ENCODE measurements around the gene SCD5.
A peak's percentile ranks its signal among the peaks of the same experiment; 100 is the strongest.

The SCD5 gene

DNA sequence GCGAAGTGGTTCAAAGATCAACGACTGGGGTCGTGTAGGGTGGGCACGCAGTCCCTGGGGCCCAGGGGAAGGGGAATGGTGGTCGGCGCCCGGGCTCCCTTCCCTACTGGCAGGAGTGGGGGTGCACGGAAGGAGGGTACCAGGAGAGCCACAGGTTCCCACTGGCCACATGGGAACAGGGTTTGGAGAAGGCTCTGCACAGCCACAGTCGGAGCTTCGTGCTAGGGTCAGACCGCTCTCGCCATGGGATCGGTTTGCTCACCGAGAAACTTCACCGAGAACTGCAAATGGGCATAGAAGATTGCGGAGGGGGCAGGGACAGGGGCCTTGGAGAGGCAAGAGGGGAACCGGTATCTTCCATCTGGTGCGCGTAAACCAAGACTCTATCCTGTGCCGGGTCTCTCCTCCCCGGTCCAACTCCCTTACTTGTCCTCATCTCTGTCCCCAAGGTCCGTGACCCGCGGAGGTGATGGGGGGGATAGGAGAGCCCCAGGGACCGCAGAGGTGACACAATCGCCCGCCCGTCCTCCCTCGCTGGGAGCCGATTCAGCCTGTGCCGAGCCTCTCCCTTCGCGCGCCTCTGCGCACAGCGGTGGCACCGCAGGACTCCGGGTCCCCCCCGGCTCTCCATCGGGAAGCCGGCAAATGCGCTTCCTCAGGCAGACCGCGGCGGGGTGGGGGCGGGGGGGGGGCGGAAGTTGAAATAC lies 1.0 kb downstream of the SCD5 start:
- Histone ChIP-seq H3K36me3 (ENCODE audit: control insufficient read depth in 5 of 5, insufficient read depth in 5 of 5, low read length in 5 of 5) (no peaks in the 10 kb centered on the region), H3K4me3 (ENCODE audit: low read depth in 1 of 5, low read length in 5 of 5) (peak overlapping the region; percentile 41 to 88 (median 65)), H3K4me1 (ENCODE audit: control insufficient read depth in 5 of 5, insufficient read depth in 5 of 5, low read length in 5 of 5) (peaks cover 0 to 25% (median 22%) of the 10 kb centered on the region in 5 donors), H3K27me3 (ENCODE audit: control insufficient read depth in 5 of 5, insufficient read depth in 4 of 5, low read length in 5 of 5) (peaks cover 2 to 26% (median 11%) of the 10 kb centered on the region in 5 donors), H3K27ac (ENCODE audit: low read depth, low read length) (no peak overlapping the region), H3K9me3 (ENCODE audit: control insufficient read depth in 5 of 5, low read length in 5 of 5) (no peaks in the 10 kb centered on the region), H3K9ac (ENCODE audit: low read length in 5 of 5) (no peak overlapping the region)

- Histone ChIP-seq H3K4me3 (ENCODE audit: low read depth in 1 of 5, low read length in 5 of 5) (peak overlapping the region in 3 of 5 donors; percentile 65 to 88 (median 80)), H3K36me3 (ENCODE audit: control insufficient read depth in 5 of 5, insufficient read depth in 5 of 5, low read length in 5 of 5) (no peaks in the 10 kb centered on the region), H3K27ac (ENCODE audit: low read depth, low read length) (no peak overlapping the region), H3K9ac (ENCODE audit: low read length in 5 of 5) (no peak overlapping the region), H3K4me1 (ENCODE audit: control insufficient read depth in 5 of 5, insufficient read depth in 5 of 5, low read length in 5 of 5) (peaks cover 0 to 25% (median 22%) of the 10 kb centered on the region in 5 donors), H3K9me3 (ENCODE audit: control insufficient read depth in 5 of 5, low read length in 5 of 5) (no peaks in the 10 kb centered on the region), H3K27me3 (ENCODE audit: control insufficient read depth in 5 of 5, insufficient read depth in 4 of 5, low read length in 5 of 5) (peaks cover 2 to 26% (median 11%) of the 10 kb centered on the region in 5 donors)
Measured at GRCh38 chr4:82797040-82797404, 1.6 kb downstream of the SCD5 start.

- no peaks in the 10 kb centered on the region for H3K36me3 ChIP-seq (ENCODE audit: control insufficient read depth in 5 of 5, insufficient read depth in 5 of 5, low read length in 5 of 5)
- no peak overlapping the region for H3K27ac ChIP-seq (ENCODE audit: low read depth, low read length)
- H3K27me3 ChIP-seq (ENCODE audit: control insufficient read depth in 5 of 5, insufficient read depth in 4 of 5, low read length in 5 of 5): peaks cover 0 to 14% (median 4%) of the 10 kb centered on the region in 5 donors
Measured at GRCh38 chr4:82792912-82793649, 5.5 kb downstream of the SCD5 start.

GRCh38 chr4:82791179-82791578 lies 7.4 kb downstream of the SCD5 start:
- no peak overlapping the region for H3K4me3 ChIP-seq (ENCODE audit: low read depth in 1 of 5, low read length in 5 of 5)
- no peak overlapping the region for H3K9ac ChIP-seq (ENCODE audit: low read length in 5 of 5)
- H3K27me3 ChIP-seq (ENCODE audit: control insufficient read depth in 5 of 5, insufficient read depth in 4 of 5, low read length in 5 of 5): peaks cover 0 to 2% (median 0%) of the 10 kb centered on the region in 5 donors
- no peak overlapping the region for H3K27ac ChIP-seq (ENCODE audit: low read depth, low read length)
- no peaks in the 10 kb centered on the region for H3K4me1 ChIP-seq (ENCODE audit: control insufficient read depth in 5 of 5, insufficient read depth in 5 of 5, low read length in 5 of 5)
- H3K9me3 ChIP-seq (ENCODE audit: control insufficient read depth in 5 of 5, low read length in 5 of 5): peaks cover 0 to 3% (median 0%) of the 10 kb centered on the region in 5 donors
- H3K36me3 ChIP-seq (ENCODE audit: control insufficient read depth in 5 of 5, insufficient read depth in 5 of 5, low read length in 5 of 5): no peaks in the 10 kb centered on the region

More at GRCh38 chr4:82792912-82793649, 5.5 kb downstream of the SCD5 start:
- H3K9me3 ChIP-seq (ENCODE audit: control insufficient read depth in 5 of 5, low read length in 5 of 5): no peaks in the 10 kb centered on the region
- H3K4me3 ChIP-seq (ENCODE audit: low read depth in 1 of 5, low read length in 5 of 5): no peak overlapping the region
- no peak overlapping the region for H3K9ac ChIP-seq (ENCODE audit: low read length in 5 of 5)
- peaks cover 0 to 10% (median 9%) of the 10 kb centered on the region in 5 donors for H3K4me1 ChIP-seq (ENCODE audit: control insufficient read depth in 5 of 5, insufficient read depth in 5 of 5, low read length in 5 of 5)

DNA sequence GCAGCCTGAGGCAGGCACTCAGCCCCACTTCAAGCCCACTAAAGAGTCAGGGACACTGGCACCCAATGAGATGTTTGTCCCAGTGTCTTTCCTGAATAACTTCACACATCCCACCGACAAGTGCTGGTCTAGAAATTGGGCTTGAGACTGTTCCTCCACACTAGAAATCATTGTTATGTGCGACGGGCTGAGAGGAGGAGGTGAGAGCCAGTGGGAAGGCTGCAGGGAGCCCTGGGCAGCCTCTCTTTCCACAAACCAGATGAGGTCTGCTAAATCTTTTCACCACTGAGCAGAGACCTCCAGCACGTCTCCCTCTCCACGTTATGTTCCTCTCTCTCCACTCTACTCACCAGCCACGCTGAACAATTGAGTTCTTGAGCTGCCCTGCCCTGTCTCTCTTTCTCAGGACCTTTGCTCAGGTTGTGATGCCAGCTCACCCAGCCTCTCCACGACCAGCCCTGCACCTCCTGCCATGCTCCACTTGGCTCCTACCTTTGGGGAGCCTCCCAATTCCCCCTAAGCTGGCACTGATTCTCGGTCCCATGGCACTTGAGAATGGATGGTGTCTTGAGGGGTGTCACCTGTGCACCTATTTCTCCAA lies 8.4 kb downstream of the SCD5 start:
- H3K9me3 ChIP-seq (ENCODE audit: control insufficient read depth in 5 of 5, low read length in 5 of 5): peaks cover 0 to 3% (median 0%) of the 10 kb centered on the region in 5 donors
- no peak overlapping the region for H3K4me3 ChIP-seq (ENCODE audit: low read depth in 1 of 5, low read length in 5 of 5)
- peaks cover 0 to 2% (median 0%) of the 10 kb centered on the region in 5 donors for H3K27me3 ChIP-seq (ENCODE audit: control insufficient read depth in 5 of 5, insufficient read depth in 4 of 5, low read length in 5 of 5)
- no peak overlapping the region for H3K9ac ChIP-seq (ENCODE audit: low read length in 5 of 5)
- no peak overlapping the region for H3K27ac ChIP-seq (ENCODE audit: low read depth, low read length)
- H3K4me1 ChIP-seq (ENCODE audit: control insufficient read depth in 5 of 5, insufficient read depth in 5 of 5, low read length in 5 of 5): peaks cover 0 to 2% (median 0%) of the 10 kb centered on the region in 5 donors
- no peaks in the 10 kb centered on the region for H3K36me3 ChIP-seq (ENCODE audit: control insufficient read depth in 5 of 5, insufficient read depth in 5 of 5, low read length in 5 of 5)

GRCh38 chr4:82789025-82789776 lies 9.4 kb downstream of the SCD5 start:
- Histone ChIP-seq H3K4me3 (ENCODE audit: low read depth in 1 of 5, low read length in 5 of 5) (no peak overlapping the region), H3K27ac (ENCODE audit: low read depth, low read length) (no peak overlapping the region), H3K4me1 (ENCODE audit: control insufficient read depth in 5 of 5, insufficient read depth in 5 of 5, low read length in 5 of 5) (peaks cover 0 to 8% (median 0%) of the 10 kb centered on the region in 5 donors), H3K27me3 (ENCODE audit: control insufficient read depth in 5 of 5, insufficient read depth in 4 of 5, low read length in 5 of 5) (peaks cover 0 to 2% (median 0%) of the 10 kb centered on the region in 5 donors), H3K9me3 (ENCODE audit: control insufficient read depth in 5 of 5, low read length in 5 of 5) (peaks cover 0 to 3% (median 0%) of the 10 kb centered on the region in 5 donors), H3K36me3 (ENCODE audit: control insufficient read depth in 5 of 5, insufficient read depth in 5 of 5, low read length in 5 of 5) (no peaks in the 10 kb centered on the region), H3K9ac (ENCODE audit: low read length in 5 of 5) (no peak overlapping the region)

DNA sequence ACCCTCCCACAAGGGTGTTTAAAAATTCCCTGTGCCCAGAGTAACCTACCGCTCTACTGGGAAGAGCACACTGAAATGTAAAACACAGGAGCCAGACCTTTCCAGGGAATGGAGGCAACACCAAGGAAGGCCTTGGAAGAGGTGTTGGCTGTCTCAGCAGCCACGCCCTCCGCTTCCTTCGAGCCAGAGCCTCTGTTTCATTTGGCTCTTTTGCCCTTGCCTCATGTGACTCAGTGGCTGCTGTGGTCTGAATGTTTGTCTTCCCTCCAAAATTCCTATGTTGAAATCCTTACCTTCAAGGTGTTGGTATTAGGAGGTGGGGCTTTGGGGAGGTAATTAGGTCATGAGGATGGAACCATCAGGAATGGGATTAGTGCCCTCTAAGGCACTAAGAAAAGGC lies 11.3 kb downstream of the SCD5 start:
- no peak overlapping the region for H3K9ac ChIP-seq (ENCODE audit: low read length in 5 of 5)
- H3K36me3 ChIP-seq (ENCODE audit: control insufficient read depth in 5 of 5, insufficient read depth in 5 of 5, low read length in 5 of 5): no peaks in the 10 kb centered on the region
- H3K27ac ChIP-seq (ENCODE audit: low read depth, low read length): no peak overlapping the region
- peaks cover 0 to 3% (median 0%) of the 10 kb centered on the region in 5 donors for H3K9me3 ChIP-seq (ENCODE audit: control insufficient read depth in 5 of 5, low read length in 5 of 5)
- H3K27me3 ChIP-seq (ENCODE audit: control insufficient read depth in 5 of 5, insufficient read depth in 4 of 5, low read length in 5 of 5): peaks cover 0 to 2% (median 0%) of the 10 kb centered on the region in 5 donors
- no peak overlapping the region for H3K4me3 ChIP-seq (ENCODE audit: low read depth in 1 of 5, low read length in 5 of 5)
- H3K4me1 ChIP-seq (ENCODE audit: control insufficient read depth in 5 of 5, insufficient read depth in 5 of 5, low read length in 5 of 5): peaks cover 0 to 8% (median 0%) of the 10 kb centered on the region in 5 donors

GRCh38 chr4:82786828-82787227 lies 11.8 kb downstream of the SCD5 start:
- no peaks in the 10 kb centered on the region for H3K36me3 ChIP-seq (ENCODE audit: control insufficient read depth in 5 of 5, insufficient read depth in 5 of 5, low read length in 5 of 5)
- H3K27ac ChIP-seq (ENCODE audit: low read depth, low read length): no peak overlapping the region
- H3K27me3 ChIP-seq (ENCODE audit: control insufficient read depth in 5 of 5, insufficient read depth in 4 of 5, low read length in 5 of 5): peaks cover 0 to 2% (median 0%) of the 10 kb centered on the region in 5 donors
- H3K4me1 ChIP-seq (ENCODE audit: control insufficient read depth in 5 of 5, insufficient read depth in 5 of 5, low read length in 5 of 5): peaks cover 0 to 8% (median 0%) of the 10 kb centered on the region in 5 donors
- H3K9ac ChIP-seq (ENCODE audit: low read length in 5 of 5): no peak overlapping the region
- no peak overlapping the region for H3K4me3 ChIP-seq (ENCODE audit: low read depth in 1 of 5, low read length in 5 of 5)
- peaks cover 0 to 3% (median 0%) of the 10 kb centered on the region in 5 donors for H3K9me3 ChIP-seq (ENCODE audit: control insufficient read depth in 5 of 5, low read length in 5 of 5)

DNA sequence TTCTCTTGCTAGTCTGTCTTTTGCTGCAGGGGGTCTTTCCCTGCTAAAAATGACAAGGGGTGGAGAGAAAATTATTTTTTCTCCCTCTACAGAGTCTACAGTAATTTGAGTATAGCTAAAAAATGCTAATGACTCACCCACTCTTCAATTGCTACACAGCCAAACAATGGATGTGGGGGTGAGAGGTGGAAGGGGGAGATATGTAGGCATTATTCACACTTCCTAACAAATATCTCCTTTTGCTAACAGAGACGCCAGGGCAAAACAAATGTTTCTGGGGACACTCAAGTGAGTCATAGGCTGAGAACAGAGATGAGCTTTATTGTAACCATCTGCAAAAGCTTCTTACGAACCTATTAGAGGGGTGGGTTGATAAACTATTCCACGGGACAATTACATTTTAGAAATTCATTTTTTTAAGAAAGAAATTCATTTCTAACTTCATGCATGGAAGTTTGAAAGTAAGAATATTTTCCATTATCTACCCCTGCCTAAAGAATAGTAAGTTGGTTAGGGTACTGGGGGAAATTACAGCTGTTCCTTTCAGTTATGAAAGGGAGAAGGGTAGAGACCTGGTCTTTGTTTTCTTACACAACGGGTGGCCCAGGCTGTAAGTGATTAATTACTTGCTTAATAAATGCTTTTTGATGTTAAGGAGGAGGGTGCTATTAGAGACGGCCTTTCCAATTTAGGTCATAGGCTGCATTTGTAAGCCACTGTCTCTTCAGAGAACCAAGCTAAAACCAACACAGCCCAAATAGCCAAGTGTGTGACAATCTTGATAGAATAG lies 12.8 kb downstream of the SCD5 start:
- Histone ChIP-seq H3K9me3 (ENCODE audit: control insufficient read depth in 5 of 5, low read length in 5 of 5) (peaks cover 0 to 3% (median 0%) of the 10 kb centered on the region in 5 donors), H3K27me3 (ENCODE audit: control insufficient read depth in 5 of 5, insufficient read depth in 4 of 5, low read length in 5 of 5) (peaks cover 0 to 2% (median 0%) of the 10 kb centered on the region in 5 donors), H3K4me3 (ENCODE audit: low read depth in 1 of 5, low read length in 5 of 5) (no peak overlapping the region), H3K27ac (ENCODE audit: low read depth, low read length) (no peak overlapping the region), H3K9ac (ENCODE audit: low read length in 5 of 5) (no peak overlapping the region), H3K36me3 (ENCODE audit: control insufficient read depth in 5 of 5, insufficient read depth in 5 of 5, low read length in 5 of 5) (no peaks in the 10 kb centered on the region), H3K4me1 (ENCODE audit: control insufficient read depth in 5 of 5, insufficient read depth in 5 of 5, low read length in 5 of 5) (peaks cover 0 to 8% (median 1%) of the 10 kb centered on the region in 5 donors)
